ENCODE data around the gene CCL25. TPM values are rescaled to one million over a fixed set of nuclear protein-coding genes. Genes with fewer than 3 reads are reported as not detected.

CCL25 gene, protein sequence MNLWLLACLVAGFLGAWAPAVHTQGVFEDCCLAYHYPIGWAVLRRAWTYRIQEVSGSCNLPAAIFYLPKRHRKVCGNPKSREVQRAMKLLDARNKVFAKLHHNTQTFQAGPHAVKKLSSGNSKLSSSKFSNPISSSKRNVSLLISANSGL
- polyA plus RNA-seq (2011; rRNA removed) = not detected in 2 replicates
- not detected in 2 replicates for polyA minus RNA-seq (2011; rRNA and poly(A)+ RNA removed)

DNA sequence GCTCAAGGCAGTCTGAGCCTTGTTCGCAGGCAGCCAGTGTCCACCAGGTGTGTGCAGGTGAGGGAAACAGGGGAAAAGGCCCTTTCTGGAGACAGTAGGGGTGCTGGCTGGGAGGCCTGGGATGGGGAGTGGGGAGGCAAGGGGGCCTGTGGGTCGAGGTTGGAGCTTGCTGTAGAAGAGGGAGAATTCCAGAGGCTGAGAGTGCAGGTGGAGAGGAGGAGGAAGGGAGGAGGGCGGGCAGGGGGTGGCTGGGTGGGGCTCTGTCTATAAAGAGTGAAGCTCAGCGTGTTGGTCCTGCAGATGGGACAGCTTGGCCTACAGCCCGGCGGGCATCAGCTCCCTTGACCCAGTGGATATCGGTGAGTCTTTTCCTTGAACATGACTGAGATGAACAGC lies at the start of gene CCL25:
TSS of gene CCL25 (plus strand) at position 297 of the 396 bp plus-strand sequence. CDS start 290 bp downstream, outside the sequence.
- H3K4me3 ChIP-seq (ENCODE audit: low read depth, low read length) = no peak within 1 kb of the TSS
- peaks cover 8% of the 10 kb centered on the region; the same call in 1 of the 2 replicates for H3K9me3 ChIP-seq (ENCODE audit: control insufficient read depth, insufficient read depth, low read length)
- TF ChIP-seq, protein P1, sequence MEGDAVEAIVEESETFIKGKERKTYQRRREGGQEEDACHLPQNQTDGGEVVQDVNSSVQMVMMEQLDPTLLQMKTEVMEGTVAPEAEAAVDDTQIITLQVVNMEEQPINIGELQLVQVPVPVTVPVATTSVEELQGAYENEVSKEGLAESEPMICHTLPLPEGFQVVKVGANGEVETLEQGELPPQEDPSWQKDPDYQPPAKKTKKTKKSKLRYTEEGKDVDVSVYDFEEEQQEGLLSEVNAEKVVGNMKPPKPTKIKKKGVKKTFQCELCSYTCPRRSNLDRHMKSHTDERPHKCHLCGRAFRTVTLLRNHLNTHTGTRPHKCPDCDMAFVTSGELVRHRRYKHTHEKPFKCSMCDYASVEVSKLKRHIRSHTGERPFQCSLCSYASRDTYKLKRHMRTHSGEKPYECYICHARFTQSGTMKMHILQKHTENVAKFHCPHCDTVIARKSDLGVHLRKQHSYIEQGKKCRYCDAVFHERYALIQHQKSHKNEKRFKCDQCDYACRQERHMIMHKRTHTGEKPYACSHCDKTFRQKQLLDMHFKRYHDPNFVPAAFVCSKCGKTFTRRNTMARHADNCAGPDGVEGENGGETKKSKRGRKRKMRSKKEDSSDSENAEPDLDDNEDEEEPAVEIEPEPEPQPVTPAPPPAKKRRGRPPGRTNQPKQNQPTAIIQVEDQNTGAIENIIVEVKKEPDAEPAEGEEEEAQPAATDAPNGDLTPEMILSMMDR (IDR thresholded peaks at IDR 0.05; ENCODE audit: low read depth, low read length) = no peak
- H3K27ac ChIP-seq (ENCODE audit: low read depth, low read length) = no peak within 1 kb of the TSS
- no peak for DNase-seq (ENCODE audit: low read depth, low spot score)
- ChIA-PET POLR2A (no interaction called here), CTCF (no interaction called here)
- H3K27me3 ChIP-seq (ENCODE audit: control insufficient read depth, insufficient read depth, low read length) = peaks cover 6% of the 10 kb centered on the region

DNA sequence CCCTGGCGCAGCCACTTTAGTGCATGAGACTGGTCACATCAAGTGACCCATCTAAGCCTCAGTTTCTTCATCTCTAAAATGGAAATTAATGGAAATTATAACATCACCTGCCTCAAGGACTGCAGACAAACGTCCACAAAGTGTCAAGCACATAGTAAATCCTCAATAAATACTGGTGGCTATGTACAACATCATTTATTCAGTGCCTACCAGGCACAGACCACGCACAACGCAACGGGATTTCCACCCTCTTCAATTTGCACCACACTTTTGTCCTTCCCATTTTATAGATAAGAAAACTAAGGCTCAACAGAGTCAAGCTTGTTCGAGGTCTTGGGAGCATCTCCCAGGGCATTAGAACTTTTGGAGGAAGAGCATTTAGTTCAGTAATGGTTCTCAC lies 48.6 kb upstream of the CCL25 start:
- ChIA-PET CTCF (interaction anchor here (1.2 to 2.3 kb wide), 2 partner anchors 25 kb away, joined by 3 to 11 read pairs; no protein-coding TSS in a partner anchor), POLR2A (no interaction called here)
- TF ChIP-seq, protein P1 (IDR thresholded peaks at IDR 0.05; ENCODE audit: low read depth, low read length) = no peak
- H3K27ac ChIP-seq (ENCODE audit: low read depth, low read length) = no peak overlapping the region
- DNase-seq (ENCODE audit: low read depth, low spot score) = no peak
- H3K4me3 ChIP-seq (ENCODE audit: low read depth, low read length) = peak overlapping the region; percentile 78
- no peaks in the 10 kb centered on the region for H3K27me3 ChIP-seq (ENCODE audit: control insufficient read depth, insufficient read depth, low read length)
- H3K9me3 ChIP-seq (ENCODE audit: control insufficient read depth, insufficient read depth, low read length) = no peaks in the 10 kb centered on the region

DNA sequence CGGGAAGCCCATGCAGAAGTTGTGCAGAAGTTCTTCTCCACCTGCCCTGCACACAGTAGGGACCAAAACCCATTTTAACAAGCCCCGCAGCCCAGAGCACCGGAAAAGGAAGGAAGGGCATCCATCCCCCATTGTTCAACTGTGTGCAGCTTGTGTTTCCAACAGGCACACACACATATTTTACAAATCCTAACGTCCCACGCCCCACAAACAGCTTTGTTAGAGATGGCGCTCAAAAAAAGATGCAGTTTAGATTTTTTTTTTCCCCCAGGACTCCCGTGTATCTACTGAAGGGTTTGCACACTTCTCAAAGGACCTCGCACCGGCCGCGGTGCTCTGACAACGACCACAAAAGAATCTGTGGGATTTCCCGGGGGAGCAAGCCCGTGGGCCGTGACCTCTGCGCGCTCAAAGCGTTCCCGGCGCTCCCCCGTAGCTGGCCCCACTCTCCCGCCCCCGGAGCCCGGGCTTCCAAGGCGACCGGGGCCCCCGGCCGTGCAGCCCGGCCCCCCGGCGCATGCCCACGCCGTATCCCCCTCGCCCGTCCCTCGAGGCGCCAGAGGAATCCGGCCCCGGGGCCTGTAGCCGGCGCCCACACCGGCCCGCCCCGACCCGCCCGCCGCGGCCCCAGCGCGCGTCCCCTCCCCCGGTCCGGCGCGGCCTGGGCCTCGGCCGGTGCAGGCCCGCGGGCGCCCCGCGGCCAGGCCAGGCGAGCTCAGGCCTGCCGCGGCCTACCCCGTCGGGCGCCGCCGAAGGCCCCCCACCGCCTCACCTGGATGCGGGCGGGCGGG lies 47.6 kb upstream of the CCL25 start:
- CTCF ChIA-PET = interaction anchor here (1.2 to 1.8 kb wide), 3 partner anchors 24 to 61 kb away, joined by 3 to 6 read pairs (median 3); no protein-coding TSS in a partner anchor
- H3K4me3 ChIP-seq (ENCODE audit: low read depth, low read length) = peak overlapping the region; percentile 78
- TF ChIP-seq, protein P1 (IDR thresholded peaks at IDR 0.05; ENCODE audit: low read depth, low read length) = no peak
- H3K27ac ChIP-seq (ENCODE audit: low read depth, low read length) = peak overlapping the region; percentile 39
- no peaks in the 10 kb centered on the region for H3K27me3 ChIP-seq (ENCODE audit: control insufficient read depth, insufficient read depth, low read length)
- POLR2A ChIA-PET = interaction anchor here (1.2 kb wide), 1 partner anchor 61 kb away, joined by 6 read pairs; the partner anchor contains the start of gene TIMM44
- H3K9me3 ChIP-seq (ENCODE audit: control insufficient read depth, insufficient read depth, low read length) = no peaks in the 10 kb centered on the region
- no peak for DNase-seq (ENCODE audit: low read depth, low spot score)

DNA sequence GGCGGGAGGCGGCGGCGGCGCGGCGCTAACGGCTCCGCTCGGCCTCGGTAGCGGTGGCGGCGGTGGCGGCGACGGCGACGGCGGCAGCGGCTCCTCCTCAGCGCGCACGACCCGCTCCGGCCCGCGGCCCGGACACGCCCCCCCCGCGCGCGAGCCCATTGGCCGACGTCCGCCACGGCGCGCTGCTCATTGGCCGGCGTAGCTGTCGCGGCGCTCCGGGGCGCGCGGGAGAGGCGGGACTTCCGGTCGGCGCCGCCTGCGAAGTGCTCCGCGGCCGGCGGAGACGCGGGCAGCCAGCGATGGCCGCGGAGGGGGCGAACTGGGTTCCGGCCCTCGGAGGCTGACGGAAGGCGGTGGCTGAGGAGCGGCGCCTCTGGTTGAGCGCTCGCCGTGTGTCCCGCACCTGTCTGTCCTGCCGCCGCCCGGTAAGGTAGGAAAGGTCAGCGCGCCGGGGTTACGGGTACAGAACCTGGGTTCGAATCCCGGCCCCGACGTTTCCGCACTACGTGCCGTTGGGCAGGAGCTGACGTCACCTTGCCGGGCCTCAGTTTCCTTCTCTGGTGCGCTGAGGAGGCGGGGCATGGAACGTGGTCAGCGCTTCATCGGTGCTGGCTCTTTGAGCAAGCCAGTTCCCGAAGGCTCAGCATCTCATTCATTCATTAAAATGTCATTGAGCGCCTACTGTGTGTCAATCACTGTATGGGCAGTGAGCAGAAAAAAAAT lies 46.9 kb upstream of the CCL25 start, which contains the start of gene ELAVL1:
TSS of gene ELAVL1 (minus strand) at position 108 of the 723 bp plus-strand sequence. CDS start 13,826 bp downstream, outside the sequence.
- Histone ChIP-seq H3K4me3 (ENCODE audit: low read depth, low read length) (peak within 1 kb of the TSS; percentile 95), H3K27me3 (ENCODE audit: control insufficient read depth, insufficient read depth, low read length) (no peaks in the 10 kb centered on the region), H3K9me3 (ENCODE audit: control insufficient read depth, insufficient read depth, low read length) (no peaks in the 10 kb centered on the region), H3K27ac (ENCODE audit: low read depth, low read length) (peak within 1 kb of the TSS; percentile 57)
- ChIA-PET CTCF (interaction anchor here (1.2 to 1.8 kb wide), 3 partner anchors 35 to 325 kb away, joined by 3 to 6 read pairs (median 3); partner anchors contain the start of gene TRAPPC5), POLR2A (interaction anchor here (0.6 to 1.2 kb wide), 3 partner anchors 56 to 256 kb away, joined by 3 to 12 read pairs (median 6); partner anchors contain the start of gene TIMM44)
- TF ChIP-seq, protein P1 (IDR thresholded peaks at IDR 0.05; ENCODE audit: low read depth, low read length) = no peak
- peak; percentile 50 for DNase-seq (ENCODE audit: low read depth, low spot score)

All from AG04450 (cell line).